Endothelial cell of umbilical vein (primary cell): ENCODE measurements around the gene PCDHGA6. TPM values are rescaled to one million over a fixed set of nuclear protein-coding genes. Genes with fewer than 3 reads are reported as not detected.

ENCODE experiments used
- BruUV-seq: library from RNA; stranded (reverse); fragments of 400-500 nt; replicated peaks from 2 replicates; lab custom pipeline; 2021; lab: Mats Ljungman, UMichigan
- CTCF ChIA-PET: fragments of 300-600, 350-600 bp; sonication (Branson Sonifier 250); formaldehyde crosslinking; loops from one replicate; lab custom pipeline; 2021; ENCODE audit warnings: antibody characterized with exemption, inconsistent platforms; lab: Charles Lee
- POLR2A ChIA-PET: fragments of 300-600, 350-600 bp; sonication (Branson Sonifier 250); formaldehyde crosslinking; loops from one replicate; lab custom pipeline; 2021; ENCODE audit warnings: antibody characterized with exemption, inconsistent platforms; lab: Charles Lee
- DNase-seq: peaks from one replicate; pipeline ENCODE4 v3.0.0-alpha.2; 2011; ENCODE audit warnings: low read depth, low spot score
- FAIRE-seq: peaks from 2 replicates; lab custom pipeline; 2011; peaks lifted over from hg19 to GRCh38; lab: Jason Lieb, UNC
- H2AFZ ChIP-seq: 2 replicates; pipeline ENCODE4 v1.6.0; 2012; ENCODE audit warnings: low read depth, low read length, control low read depth, inconsistent platforms
- H3K27ac ChIP-seq: 2 replicates; pipeline ENCODE4 v1.5.1; 2011; ENCODE audit warnings: low read depth, mild to moderate bottlenecking, control low read depth, low read length, moderate library complexity; ENCODE audit not compliant: insufficient read depth
- H3K27me3 ChIP-seq, 2 experiments: 2 replicates each; pipeline versions ENCODE4 v1.6.0 to v1.6.1; 2011; ENCODE audit warnings: low read length in 2 of 2, mixed read lengths in 1 of 2; ENCODE audit not compliant: control insufficient read depth in 2 of 2, insufficient read depth in 2 of 2
- H3K36me3 ChIP-seq, 2 experiments: 2 replicates in 1 of 2; 3 replicates in 1 of 2; pipeline ENCODE4 v1.5.1; 2011; ENCODE audit warnings: low read length in 2 of 2, mild to moderate bottlenecking in 1 of 2, moderate library complexity in 1 of 2; ENCODE audit not compliant: control insufficient read depth in 2 of 2, insufficient read depth in 2 of 2; ENCODE audit errors: extremely low read depth in 1 of 2
- H3K4me1 ChIP-seq: 3 replicates; pipeline ENCODE4 v1.5.1; 2011; ENCODE audit warnings: mild to moderate bottlenecking, low read length; ENCODE audit not compliant: control insufficient read depth, insufficient read depth; ENCODE audit errors: extremely low read depth
- H3K4me2 ChIP-seq: 2 replicates; pipeline ENCODE4 v1.6.1; 2011; ENCODE audit warnings: low read length, control low read depth, mixed read lengths; ENCODE audit not compliant: insufficient read depth
- H3K4me3 ChIP-seq, 3 experiments: fragments of 200-600 bp in 1 of 3; sonication (generic), shearing (Covaris generic) in 1 of 3; replicated peaks in 1 of 3; 2 replicates each; pipeline ENCODE4 v1.5.1; 2011 to 2016; ENCODE audit warnings: control low read depth in 3 of 3, low read length in 3 of 3, mild to moderate bottlenecking in 2 of 3, inconsistent platforms in 1 of 3, low read depth in 1 of 3, moderate library complexity in 1 of 3; ENCODE audit not compliant: insufficient read depth in 1 of 3
- H3K79me2 ChIP-seq: 2 replicates; pipeline ENCODE4 v1.6.0; 2012; ENCODE audit warnings: low read length, inconsistent platforms; ENCODE audit not compliant: control insufficient read depth, insufficient read depth
- H3K9ac ChIP-seq: replicated peaks from 2 replicates; pipeline ENCODE3; 2011; ENCODE audit warnings: low read length, control low read depth; ENCODE audit not compliant: insufficient read depth; ENCODE audit errors: extremely low read depth
- H3K9me1 ChIP-seq: replicated peaks from 3 replicates; pipeline ENCODE4 v1.6.0; 2011; ENCODE audit warnings: mild to moderate bottlenecking, low read length; ENCODE audit not compliant: control insufficient read depth, insufficient read depth; ENCODE audit errors: extremely low read depth
- H3K9me3 ChIP-seq: replicated peaks from 2 replicates; pipeline ENCODE4 v1.5.1; 2012; ENCODE audit warnings: low read length, inconsistent platforms; ENCODE audit not compliant: control insufficient read depth, insufficient read depth
- H4K20me1 ChIP-seq: replicated peaks from 2 replicates; pipeline ENCODE3; 2011; ENCODE audit warnings: mild to moderate bottlenecking, low read length; ENCODE audit not compliant: control insufficient read depth, insufficient read depth; ENCODE audit errors: extremely low read depth
- EZH2 ChIP-seq: IDR thresholded peaks from 2 replicates; pipeline ENCODE4 v1.6.1; 2012; ENCODE audit warnings: borderline replicate concordance, low read depth, mild to moderate bottlenecking, moderate library complexity, low read length, inconsistent platforms; ENCODE audit not compliant: severe bottlenecking
- GATA2 ChIP-seq: IDR thresholded peaks from 2 replicates; pipeline ENCODE4 v1.7.0; 2011; ENCODE audit warnings: low read depth, mild to moderate bottlenecking, moderate library complexity, mixed read lengths, low read length; ENCODE audit not compliant: insufficient read length, insufficient read depth
- JUN ChIP-seq: IDR thresholded peaks from 2 replicates; pipeline ENCODE4 v1.6.1; 2011; ENCODE audit warnings: borderline replicate concordance, low read depth; ENCODE audit not compliant: insufficient read length, insufficient read depth
- dilution Hi-C: fragments of 300-500 bp; cut with MboI; formaldehyde crosslinking; loops from one replicate; pipeline ENCODE4 v1.15.0; 2019; ENCODE audit warnings: low sequenced_read_pairs; ENCODE audit not compliant: extremely low pct_ligation_motif_present
- intact Hi-C: fragments of 100-400 bp; cut with micrococcal nuclease; formaldehyde crosslinking; loops from one replicate; pipeline ENCODE4 v1.10.0; 2022
- polyA plus RNA-seq, 4 experiments: library from polyadenylated mRNA; depleted of rRNA in 3 of 4; stranded (reverse) in 3 of 4; unstranded in 1 of 4; fragments of >200 nt; gene quantifications; 2 replicates each; pipeline versions ENCODE4 v1.2.1 to v1.2.3, GENCODE V29; 2011 to 2012; ENCODE audit warnings: missing spikeins in 1 of 4
- total RNA-seq: library from RNA; stranded (reverse); gene quantifications from 2 replicates; pipeline ENCODE4 v1.2.3, GENCODE V29; 2021
- TF ChIP-seq, protein P1 (sequence below): IDR thresholded peaks from 2 replicates; pipeline ENCODE4 v1.6.1; 2011; ENCODE audit not compliant: insufficient read depth, insufficient read length
- TF ChIP-seq, protein P2 (sequence below), 2 donors: IDR thresholded peaks; 1 replicate in 1 of 2; 2 replicates in 1 of 2; pipeline ENCODE4 v1.5.1; 2011; ENCODE audit warnings: low read length in 2 of 2, mild to moderate bottlenecking in 2 of 2, moderate library complexity in 2 of 2, control low read depth in 1 of 2, inconsistent platforms in 1 of 2, low read depth in 1 of 2; ENCODE audit not compliant: insufficient read depth in 1 of 2; ENCODE audit errors: extremely low read depth in 1 of 2

The PCDHGA6 gene
- total and polyA plus RNA-seq, 2 donors (not counting 3 experiments of a cell fraction or from before 2014, with no cell fraction given) = 2.6 to 2.7 TPM

DNA sequence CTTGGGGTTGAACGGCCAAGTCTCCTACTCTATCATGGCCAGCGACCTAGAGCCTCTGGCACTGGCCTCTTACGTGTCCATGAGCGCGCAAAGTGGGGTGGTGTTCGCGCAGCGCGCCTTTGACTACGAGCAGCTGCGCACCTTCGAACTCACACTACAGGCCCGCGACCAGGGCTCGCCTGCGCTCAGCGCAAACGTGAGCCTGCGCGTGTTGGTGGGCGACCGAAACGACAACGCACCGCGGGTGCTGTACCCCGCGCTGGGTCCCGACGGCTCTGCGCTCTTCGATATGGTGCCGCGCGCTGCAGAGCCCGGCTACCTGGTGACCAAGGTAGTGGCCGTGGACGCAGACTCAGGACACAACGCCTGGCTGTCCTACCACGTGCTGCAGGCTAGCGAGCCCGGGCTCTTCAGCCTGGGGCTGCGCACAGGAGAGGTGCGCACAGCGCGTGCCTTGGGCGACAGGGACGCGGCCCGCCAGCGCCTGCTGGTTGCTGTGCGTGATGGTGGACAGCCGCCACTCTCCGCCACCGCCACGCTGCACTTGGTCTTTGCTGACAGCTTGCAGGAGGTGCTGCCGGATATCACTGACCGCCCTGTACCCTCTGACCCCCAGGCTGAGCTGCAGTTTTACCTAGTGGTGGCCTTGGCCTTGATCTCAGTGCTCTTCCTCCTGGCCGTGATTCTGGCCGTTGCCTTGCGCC, 26.0 kb downstream of the PCDHGA6 start:
- no peak overlapping the region for H2AFZ ChIP-seq
- no peaks in the 10 kb centered on the region for H3K9me1 ChIP-seq
- FAIRE-seq (no peak), DNase-seq (no peak)
- no peak overlapping the region for H3K4me2 ChIP-seq
- dilution Hi-C loops (no loop called here), intact Hi-C loops (no loop called here)
- H3K27me3 ChIP-seq = peaks cover 38 to 72% of the 10 kb centered on the region in 2 experiments
- H3K4me1 ChIP-seq = peaks cover 2% of the 10 kb centered on the region
- no peaks in the 10 kb centered on the region for H3K79me2 ChIP-seq
- CTCF ChIA-PET = interaction anchor here (0.9 to 2.0 kb wide), 3 partner anchors 10 to 164 kb away, joined by 3 to 6 read pairs (median 5); partner anchors contain the start of gene PCDHGA11
- POLR2A ChIA-PET = no interaction called here
- H3K36me3 ChIP-seq = no peaks in the 10 kb centered on the region
- no peak overlapping the region for H3K27ac ChIP-seq
- BruUV-seq = no TSS peak
- no peak overlapping the region for H3K4me3 ChIP-seq
- no peaks in the 10 kb centered on the region for H3K9me3 ChIP-seq
- no peak for TF ChIP-seq GATA2
- TF ChIP-seq, protein P1, sequence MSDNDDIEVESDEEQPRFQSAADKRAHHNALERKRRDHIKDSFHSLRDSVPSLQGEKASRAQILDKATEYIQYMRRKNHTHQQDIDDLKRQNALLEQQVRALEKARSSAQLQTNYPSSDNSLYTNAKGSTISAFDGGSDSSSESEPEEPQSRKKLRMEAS = no peak
- no peak for TF ChIP-seq JUN
- TF ChIP-seq EZH2 = peak; percentile 41
- no peaks in the 10 kb centered on the region for H4K20me1 ChIP-seq
- H3K9ac ChIP-seq = no peak overlapping the region

DNA sequence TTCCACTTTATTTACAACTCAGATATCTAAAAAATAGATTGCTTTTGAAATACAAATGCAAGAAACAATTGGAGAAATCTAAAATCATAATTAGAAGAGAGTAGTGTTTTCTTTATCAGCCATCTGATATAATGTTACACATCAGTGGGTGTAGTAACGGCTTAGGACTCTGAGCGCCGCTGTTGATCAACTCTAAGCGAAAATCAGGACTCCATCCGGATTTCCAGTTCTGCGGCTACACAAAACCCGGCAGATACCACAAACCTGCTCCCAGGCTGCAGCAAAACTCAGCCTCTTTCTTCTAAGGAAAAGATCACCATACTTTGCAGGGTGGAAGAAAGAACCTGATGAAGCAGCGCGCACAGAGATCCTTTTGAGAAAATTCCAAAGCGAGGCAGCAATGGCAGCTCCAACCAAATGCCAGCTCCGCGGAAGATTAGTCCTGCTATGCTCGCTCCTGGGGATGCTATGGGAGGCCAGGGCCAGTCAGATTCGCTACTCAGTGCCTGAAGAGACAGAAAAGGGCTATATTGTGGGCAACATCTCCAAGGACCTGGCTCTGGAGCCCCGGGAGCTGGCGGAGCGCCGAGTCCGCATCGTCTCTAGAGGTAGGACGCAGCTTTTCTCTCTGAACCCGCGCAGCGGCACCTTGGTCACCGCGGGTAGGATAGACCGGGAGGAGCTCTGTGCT, 29.0 kb downstream of the PCDHGA6 start, which contains the start of gene PCDHGA9:
TSS of gene PCDHGA9 (plus strand) at position 226 of the 691 bp plus-strand sequence. CDS start at position 401, 175 bp downstream.
- ChIA-PET POLR2A (no interaction called here), CTCF (interaction anchor here (0.8 to 1.9 kb wide), 16 partner anchors 10 to 165 kb away, joined by 3 to 23 read pairs (median 4); partner anchors contain the start of genes PCDHGA10, PCDHGA11, PCDHGA12 and PCDHGB1)
- peaks cover 2% of the 10 kb centered on the region for H3K4me1 ChIP-seq
- H2AFZ ChIP-seq = no peak within 1 kb of the TSS
- peaks cover 47 to 68% of the 10 kb centered on the region in 2 experiments for H3K27me3 ChIP-seq
- H3K9me1 ChIP-seq = no peaks in the 10 kb centered on the region
- TF ChIP-seq, protein P1 = no peak
- TF ChIP-seq, protein P2, sequence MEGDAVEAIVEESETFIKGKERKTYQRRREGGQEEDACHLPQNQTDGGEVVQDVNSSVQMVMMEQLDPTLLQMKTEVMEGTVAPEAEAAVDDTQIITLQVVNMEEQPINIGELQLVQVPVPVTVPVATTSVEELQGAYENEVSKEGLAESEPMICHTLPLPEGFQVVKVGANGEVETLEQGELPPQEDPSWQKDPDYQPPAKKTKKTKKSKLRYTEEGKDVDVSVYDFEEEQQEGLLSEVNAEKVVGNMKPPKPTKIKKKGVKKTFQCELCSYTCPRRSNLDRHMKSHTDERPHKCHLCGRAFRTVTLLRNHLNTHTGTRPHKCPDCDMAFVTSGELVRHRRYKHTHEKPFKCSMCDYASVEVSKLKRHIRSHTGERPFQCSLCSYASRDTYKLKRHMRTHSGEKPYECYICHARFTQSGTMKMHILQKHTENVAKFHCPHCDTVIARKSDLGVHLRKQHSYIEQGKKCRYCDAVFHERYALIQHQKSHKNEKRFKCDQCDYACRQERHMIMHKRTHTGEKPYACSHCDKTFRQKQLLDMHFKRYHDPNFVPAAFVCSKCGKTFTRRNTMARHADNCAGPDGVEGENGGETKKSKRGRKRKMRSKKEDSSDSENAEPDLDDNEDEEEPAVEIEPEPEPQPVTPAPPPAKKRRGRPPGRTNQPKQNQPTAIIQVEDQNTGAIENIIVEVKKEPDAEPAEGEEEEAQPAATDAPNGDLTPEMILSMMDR (IDR thresholded peaks at IDR 0.05; ENCODE audit: extremely low read depth in 1 of 2, insufficient read depth in 1 of 2, low read depth in 1 of 2, low read length in 2 of 2) = peak; percentile 37 to 57
- no peak for TF ChIP-seq GATA2
- no peaks in the 10 kb centered on the region for H4K20me1 ChIP-seq
- dilution Hi-C loops (no loop called here), intact Hi-C loops (no loop called here)
- peak within 1 kb of the TSS in 2 of 3 experiments; percentile 9 to 28 for H3K4me3 ChIP-seq
- no peaks in the 10 kb centered on the region for H3K9me3 ChIP-seq
- no peak within 1 kb of the TSS for H3K27ac ChIP-seq
- H3K4me2 ChIP-seq = peak within 1 kb of the TSS; percentile 47
- H3K79me2 ChIP-seq = no peaks in the 10 kb centered on the region
- H3K36me3 ChIP-seq = no peaks in the 10 kb centered on the region
- DNase-seq (no peak), FAIRE-seq (peak; percentile 59)
- no TSS peak for BruUV-seq
- H3K9ac ChIP-seq = no peak within 1 kb of the TSS
